Measurements from ENCODE around the gene GNAT3.
A peak's percentile ranks its signal among the peaks of the same experiment; 100 is the strongest.

The GNAT3 gene

DNA sequence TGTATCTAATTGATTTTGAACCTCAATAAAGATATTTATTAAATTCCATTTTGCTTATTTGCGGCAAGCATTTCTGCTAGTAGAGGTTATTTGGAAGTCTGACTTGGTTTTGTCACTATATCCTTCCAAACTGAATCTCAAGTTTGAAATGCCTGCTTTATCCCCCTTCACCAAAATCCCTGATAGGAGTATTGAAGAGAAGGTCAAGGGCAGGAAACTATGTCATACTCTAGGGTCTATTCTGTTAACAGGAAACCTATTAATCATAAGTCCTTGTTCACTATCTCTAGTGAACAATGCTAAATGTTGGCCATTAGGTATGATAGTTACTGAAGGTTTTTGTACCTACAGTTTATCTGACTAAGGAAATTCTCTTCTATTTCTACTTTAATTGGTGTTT is 11.5 kb downstream of the GNAT3 start:
- DNase-seq (ENCODE audit: low spot score) (no peak), FAIRE-seq (no peak)

DNA sequence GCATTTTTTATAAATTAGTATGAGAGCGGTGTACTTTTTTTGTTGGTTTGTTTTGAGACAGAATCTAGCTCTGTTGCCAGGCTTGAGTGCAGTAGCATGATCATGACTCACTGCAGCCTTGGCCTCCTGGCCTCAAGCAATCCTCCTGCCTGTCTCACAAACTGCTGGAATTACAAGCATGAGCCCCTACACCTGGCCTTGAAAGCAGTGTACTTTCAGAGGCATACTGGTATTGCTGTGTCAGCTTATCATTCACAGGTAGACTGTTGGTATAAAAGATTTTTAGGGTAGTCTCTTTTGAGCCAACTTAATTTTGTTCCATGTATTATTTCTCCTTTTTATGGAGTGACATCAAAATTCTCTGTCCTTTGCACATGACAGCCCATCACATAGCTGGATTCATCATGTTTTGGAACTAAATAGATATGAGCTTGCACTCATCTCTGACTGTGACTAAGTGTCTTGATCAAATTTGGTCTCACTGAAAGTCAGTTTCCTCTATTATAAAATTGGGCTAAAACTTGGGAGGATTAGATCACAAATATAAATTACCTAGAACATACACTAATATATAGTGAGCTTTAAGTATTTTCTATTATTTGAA is 12.4 kb downstream of the GNAT3 start:
- peak; percentile 83 for FAIRE-seq
- DNase-seq (ENCODE audit: low spot score) = peak; percentile 81

DNA sequence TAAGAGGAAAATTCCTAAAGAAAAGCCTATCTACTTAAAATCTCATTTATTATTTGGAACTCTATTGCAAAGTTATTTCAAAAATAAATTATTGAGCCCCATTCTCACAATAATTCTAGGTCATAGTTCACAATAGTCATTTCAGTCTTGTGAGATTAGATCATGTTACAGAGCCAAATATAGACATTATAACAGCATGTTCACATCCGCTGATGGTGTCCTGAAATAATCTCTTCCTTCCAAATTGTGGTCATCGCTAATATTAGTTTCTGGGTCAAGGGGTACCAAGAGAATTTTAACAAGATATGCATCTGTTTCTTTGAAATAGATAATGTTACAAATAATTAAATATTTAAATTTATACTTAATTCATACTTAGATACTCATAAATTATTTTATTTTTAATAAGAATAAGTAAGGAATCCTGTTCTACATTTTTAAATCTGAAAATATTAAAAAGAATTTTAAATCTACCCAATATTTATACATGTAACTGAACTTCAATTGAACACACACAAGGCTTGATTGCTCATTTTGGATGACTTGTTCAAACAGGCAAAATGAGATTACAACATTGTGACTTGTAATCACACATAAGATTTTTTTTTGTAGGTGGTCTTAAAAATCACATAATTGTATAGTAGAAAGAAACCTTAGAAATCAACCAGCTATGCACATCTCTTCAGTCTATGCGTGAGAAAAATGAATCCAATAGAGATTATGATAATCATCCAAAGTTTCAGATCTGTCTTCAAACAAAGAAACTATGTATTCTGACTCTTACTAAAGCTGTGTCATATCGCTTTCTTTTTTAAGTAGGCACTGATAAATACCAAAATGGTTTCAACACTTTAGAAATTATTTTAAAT is 13.1 kb downstream of the GNAT3 start:
- DNase-seq (ENCODE audit: low spot score) (no peak), FAIRE-seq (no peak)

DNA sequence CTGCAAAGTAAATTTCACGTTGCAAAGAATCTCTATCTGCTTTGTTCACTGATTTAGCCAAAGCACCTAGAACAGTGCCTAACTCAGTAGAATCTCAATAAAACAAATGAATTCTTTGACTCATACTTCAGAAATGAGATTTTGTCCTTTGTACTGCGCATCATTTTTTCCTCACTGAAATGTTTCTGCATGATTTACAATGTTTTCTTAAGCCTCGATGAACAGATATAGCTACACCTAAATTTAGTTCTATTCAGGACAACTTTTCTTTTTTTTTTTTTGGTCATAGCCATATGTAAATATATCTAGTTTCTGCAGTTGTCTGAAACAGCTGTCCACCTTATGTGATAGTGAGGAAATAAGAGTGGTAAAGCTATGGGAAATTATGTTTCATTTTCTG is 15.3 kb downstream of the GNAT3 start:
- DNase-seq (ENCODE audit: low spot score) (no peak), FAIRE-seq (no peak)

DNA sequence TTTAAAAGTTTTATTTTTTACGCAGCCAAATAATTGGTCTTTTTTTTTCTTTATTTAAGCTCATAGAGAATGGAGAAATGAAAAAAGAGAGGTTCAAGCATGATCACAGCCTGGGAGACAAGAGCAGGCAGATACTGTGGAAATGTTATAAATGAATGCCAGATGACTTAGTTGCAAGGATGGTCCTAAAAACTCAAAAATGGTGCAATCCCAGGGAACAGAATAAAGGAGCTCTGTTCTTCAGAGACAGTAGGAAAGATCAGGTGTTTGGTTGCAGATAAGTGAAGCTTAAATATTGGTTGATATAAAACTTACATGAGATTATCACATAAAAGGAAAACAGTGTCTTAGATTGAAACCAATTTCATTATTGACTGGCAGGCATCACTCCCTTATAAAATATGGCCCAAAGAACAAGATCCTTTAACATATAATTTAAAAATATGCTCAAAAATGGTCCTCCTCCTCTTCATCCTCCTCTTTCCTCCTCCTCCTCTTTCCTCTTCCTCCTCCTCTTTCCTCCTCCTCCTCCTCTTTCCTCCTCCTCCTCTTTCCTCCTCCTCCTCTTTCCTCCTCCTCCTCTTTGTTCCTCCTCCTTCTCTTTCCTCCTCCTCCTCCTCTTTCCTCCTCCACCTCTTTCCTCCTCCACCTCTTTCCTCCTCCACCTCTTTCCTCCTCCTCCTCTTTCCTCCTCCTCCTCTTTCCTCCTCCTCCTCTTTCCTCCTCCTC is 18.6 kb downstream of the GNAT3 start:
- FAIRE-seq = no peak
- DNase-seq (ENCODE audit: low spot score) = no peak

DNA sequence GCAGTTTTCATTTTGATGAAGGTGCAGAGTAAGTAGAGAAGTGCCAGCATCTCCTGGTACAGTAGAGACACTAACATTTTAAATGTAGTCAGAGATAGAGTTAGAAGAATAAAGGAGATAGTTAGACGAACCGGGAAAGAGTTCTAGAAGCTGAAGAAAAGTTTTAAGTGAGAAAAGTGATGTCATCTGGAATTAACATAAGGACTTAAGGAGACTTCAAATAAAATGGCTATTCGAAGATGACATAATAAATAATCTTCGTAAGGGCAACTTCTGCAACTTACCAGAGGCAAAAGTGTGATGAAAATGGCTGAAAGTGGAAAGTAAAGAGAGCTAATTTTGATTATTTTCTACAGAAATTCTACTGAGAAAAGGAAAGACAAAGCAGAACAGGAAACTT is 20.4 kb downstream of the GNAT3 start:
- FAIRE-seq (no peak), DNase-seq (ENCODE audit: low spot score) (no peak)

DNA sequence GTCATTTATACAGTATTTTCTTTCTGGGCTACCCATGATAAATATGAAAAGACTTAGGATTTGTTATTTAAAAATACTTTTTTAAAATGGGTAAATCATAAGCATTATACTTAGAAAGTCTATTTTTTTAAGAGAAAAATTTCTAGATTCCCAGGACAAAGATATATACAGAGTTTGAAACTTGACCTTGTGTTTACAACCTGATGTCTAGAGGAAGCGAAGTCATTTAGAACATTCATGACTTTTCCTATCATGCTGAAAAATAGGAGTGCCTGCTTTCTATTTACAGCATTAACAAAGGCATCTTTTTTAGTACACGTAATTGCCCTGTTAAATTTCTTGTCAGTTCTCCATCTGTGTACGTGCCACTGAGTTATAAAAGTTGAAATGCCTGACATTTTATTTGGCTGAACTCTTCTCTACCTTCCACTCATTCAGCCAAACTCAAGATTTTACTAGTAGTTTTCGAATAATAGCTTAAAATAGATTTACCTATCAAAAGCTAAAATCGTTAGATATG is 23.0 kb downstream of the GNAT3 start:
- no peak for FAIRE-seq
- DNase-seq (ENCODE audit: low spot score) = no peak

DNA sequence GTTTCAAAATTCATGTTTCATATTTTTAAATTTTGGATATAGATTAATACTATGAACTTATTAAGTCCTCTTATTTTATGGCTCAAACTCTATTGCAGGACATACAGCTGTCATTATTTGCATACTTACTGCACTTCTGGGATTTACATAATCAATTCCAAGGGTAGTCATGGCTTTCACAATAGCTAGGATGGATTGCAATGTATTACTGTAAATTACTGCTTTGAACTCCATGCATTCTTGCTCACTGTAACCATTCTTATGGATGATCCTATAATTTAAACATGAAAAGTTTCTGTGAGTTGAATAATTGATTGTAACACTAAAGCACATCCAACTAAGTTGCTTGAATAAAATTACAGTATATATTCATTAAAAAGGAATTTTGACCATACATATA is 23.5 kb downstream of the GNAT3 start:
- DNase-seq (ENCODE audit: low spot score) (no peak), FAIRE-seq (no peak)

DNA sequence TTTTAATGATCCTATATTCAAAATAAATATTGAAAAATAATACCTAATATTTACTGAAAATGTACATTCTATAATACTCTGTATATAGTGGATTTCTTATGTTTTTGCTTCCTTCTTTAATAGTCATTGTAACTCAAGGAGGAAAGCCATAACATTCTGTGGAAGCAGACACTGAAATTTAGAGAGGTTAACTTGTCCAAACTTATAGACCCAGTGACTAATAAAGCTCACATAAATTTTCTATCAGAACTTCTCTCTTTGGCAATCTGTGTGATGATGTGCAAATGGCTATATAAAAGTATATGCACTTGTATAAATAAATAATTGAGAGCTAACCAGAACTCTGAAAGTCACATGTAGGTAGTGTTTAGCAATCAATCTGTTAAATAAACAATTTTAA is 26.1 kb downstream of the GNAT3 start:
- DNase-seq (ENCODE audit: low spot score) (no peak), FAIRE-seq (no peak)

DNA sequence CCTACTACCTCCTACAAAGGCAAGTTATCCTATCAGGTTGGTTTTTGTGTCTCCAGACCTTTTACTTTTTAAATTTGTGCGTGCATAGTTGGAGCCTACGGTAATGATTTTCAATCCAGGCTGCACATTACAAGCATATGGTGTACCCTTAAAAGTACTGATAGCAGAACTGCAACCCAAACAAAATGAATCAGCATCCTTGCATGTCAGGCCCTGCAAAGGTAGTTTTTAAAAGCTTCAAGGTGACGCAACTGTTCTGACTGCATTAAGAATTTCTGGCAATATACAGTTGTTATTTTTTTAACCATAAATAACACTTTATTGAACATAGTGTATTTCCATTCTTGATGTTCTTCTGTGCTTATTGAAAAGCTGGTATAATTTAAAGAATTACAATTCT is 28.9 kb downstream of the GNAT3 start:
- DNase-seq (ENCODE audit: low spot score) (no peak), FAIRE-seq (no peak)

DNA sequence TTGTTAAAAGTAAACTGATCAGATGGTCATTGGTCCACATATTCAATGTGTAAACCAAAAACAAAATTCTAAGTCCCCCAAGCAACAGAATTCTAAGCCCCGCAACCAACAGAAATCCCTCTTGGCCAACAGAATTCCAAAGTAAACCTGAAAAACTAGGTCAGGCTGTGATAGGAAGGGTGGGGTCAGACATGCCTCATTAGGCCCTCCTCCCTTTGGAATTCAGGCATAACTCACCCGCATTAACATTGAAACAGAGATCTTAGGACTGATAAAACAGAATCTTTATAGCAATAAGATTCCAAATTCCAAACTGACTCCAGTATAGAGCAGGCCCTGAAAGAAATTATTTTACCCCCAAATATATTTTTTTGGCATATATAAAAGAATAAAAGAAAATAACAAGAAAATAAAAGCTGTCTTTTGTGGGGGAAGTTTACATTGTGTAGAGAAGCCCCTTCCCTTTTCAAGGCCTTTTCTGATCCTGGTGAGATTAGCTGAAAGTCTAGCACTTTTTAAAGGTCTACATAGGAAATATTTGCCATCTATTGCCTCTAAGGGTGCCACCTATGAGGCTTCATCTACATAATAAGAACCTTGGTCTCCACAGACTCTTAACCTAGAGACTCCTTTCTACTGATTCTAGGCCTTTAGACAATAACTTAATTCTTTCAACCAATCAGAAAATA is 30.5 kb downstream of the GNAT3 start:
- FAIRE-seq (peak; percentile 94), DNase-seq (ENCODE audit: low spot score) (peak; percentile 75)

DNA sequence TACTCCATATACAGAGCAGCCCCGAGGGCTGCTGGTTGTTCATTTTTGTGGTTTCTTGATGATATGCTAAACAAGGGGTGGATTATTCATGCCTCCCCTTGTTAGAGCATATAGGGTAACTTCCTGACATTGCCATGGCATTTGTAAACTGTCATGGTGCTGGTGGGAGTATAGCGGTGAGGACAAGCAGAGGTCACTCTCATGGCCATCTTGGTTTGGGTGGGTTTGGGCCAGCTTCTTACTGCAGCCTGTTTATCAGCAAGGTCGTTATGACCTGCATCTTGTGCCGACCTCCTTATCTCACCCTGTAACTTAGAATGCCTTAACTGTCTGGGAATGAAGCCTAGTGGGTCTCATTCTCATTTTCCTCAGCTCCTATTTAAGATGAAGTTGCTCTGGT is 31.3 kb downstream of the GNAT3 start:
- DNase-seq (ENCODE audit: low spot score) (no peak), FAIRE-seq (no peak)

DNA sequence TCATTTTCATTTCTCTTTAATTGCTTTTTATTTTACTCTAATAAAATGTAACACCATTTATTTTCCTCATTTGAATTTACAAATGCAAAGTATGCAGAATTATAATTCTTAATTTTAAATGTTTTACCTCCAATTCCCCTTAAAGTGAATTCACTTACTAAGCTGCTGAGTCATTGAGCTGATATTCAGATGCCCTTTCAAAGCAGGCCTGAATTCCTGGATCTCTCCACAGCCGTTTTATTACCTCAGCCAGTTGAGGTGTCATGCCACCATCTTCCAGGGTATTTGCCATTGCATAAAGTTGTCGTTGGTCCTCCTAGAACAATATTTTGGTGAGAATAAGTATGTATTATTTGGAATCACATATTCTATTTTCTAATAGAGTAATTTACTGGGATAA is 33.2 kb downstream of the GNAT3 start:
- FAIRE-seq (peak; percentile 94), DNase-seq (ENCODE audit: low spot score) (peak; percentile 72)

DNA sequence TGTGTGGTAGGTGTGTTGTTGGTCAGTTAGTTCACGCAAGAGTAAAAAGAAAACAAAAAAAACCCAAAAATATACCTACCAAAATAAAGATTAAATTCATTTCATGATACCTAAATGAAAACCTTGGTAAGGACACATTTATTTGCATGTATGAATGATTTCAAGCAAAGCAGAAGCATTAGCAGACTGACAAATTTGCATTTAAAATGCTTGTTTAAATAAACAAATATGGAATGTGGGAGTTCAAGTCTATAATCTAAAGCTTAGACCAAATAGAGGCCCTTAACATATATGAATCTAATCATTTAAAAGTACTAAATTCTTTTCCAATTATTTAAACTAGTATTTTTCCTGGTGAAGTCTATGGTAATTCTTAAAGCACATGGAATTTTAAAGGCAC is 35.8 kb downstream of the GNAT3 start:
- no peak for DNase-seq (ENCODE audit: low spot score)
- no peak for FAIRE-seq

DNA sequence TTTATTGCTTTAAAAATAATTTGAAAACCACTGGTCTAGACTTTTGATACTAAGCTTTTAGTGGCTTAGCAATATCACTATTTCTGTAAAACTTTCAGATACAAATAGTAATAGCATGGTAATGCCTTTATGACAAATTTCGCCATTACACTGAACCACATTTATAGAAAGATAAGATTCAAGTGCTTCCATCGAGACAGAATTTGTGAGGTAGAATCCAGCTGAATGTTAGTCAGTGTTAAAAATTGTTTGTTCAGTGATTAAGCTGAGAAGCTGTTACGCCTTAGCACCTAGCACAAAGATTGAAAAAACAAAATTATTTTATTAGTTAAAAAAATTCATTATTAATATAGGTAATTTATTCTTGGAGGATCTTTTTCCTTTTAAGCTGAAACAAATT is 36.5 kb downstream of the GNAT3 start:
- FAIRE-seq (no peak), DNase-seq (ENCODE audit: low spot score) (no peak)

DNA sequence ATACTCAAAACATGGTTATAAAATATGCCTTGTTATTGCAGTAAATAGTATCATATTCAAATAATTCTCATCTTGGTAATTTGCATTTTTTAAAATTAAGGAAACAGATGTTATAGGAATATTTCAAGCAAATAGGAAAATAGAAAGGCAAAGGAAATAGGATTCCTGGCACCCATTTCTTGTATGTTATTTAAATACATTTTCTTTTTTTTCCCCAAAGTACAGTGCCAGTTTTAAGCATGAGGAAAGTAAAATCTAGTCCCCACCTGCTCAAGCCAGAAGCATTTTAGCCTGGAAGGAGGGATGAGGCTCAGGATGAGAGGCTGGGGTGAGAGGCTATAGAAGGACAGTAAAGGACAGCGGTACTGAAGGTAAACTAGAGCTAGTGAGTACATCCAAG is 38.1 kb downstream of the GNAT3 start:
- no peak for DNase-seq (ENCODE audit: low spot score)
- FAIRE-seq = no peak

DNA sequence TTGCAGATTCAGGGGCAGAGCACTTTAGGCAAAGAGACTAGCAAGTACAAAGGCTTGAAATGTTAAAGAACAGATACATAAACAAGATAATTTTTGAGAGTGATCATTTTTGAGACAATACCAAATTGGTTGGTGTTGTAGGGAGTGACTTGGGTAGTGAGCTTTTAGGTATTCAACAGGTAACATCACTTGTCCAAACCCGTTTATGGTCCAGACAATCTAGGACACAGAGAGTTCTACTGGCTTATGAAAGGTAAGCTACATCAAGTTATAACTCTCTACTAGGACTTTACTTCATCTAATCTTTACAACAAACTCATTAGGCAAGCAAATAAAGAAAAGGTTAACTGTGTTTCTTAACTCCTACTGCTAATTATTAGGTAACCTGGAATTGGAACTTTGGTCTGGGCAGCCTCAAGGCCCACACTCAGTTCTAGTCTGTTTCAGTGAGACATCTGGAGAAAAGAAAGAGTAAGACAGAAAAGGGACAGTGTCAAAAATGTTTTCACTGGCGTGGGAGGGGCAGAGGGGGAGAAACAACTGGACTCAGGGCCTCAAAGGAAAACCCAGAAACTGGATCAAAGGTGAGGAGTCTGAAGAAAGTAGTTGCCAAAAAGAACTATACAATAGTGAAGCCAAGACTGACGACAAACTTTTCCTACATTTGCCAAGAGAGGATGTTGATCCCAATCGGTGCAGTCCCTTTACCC is 39.2 kb downstream of the GNAT3 start:
- DNase-seq (ENCODE audit: low spot score) (no peak), FAIRE-seq (no peak)

DNA sequence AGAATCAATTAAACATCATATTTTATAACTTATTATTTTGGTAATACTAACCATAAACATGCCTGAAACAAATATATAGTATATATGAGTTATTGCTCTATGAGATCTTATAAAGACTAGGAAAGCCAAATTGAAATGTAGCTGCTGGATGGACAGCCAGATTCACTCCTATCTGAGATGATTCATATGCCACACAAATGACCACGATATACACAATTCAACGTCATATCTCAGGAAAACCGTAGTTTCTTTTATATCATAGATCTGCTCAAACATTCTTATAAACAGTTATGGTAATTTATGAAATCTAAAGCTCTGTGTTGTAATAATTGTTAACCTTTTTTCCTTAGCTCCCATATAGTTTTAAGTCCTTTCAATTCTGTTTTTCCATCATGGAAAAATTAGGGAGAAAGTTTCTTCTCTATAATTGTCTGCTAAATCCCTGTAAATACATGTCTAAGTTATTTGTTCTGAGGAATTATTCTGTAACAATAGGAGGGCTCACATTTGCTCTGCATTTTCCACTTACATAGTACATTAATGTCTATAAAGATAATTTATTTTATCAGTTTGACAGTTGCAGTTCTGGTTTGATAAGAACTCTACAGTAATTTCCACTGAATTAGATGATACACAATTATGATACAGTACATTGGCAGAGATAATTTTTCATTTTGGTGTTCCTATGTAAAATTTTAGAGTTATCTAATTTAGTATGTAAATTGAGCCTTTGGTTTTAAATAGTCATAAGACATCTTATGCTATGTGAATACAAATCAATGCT is 42.7 kb downstream of the GNAT3 start:
- no peak for DNase-seq (ENCODE audit: low spot score)
- peak; percentile 32 for FAIRE-seq

DNA sequence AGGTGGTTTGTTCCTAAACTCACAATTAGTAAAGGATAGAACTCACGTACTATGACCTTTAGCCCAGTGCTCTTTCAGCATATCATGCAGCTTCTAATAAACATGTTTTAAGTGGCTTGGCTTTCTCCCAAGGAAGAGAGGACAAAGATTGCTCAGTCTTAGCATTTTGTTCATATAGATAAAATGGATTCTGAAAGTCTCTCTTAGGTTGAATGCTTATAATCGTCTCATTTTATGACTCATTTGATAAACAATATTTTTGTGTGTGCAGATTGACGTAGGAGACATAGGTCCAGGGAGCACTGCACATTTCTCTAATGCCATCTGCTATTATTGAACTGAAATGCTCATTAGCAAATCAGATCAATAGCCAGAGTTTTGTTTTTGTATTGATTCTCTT is 44.8 kb downstream of the GNAT3 start:
- DNase-seq (ENCODE audit: low spot score) (no peak), FAIRE-seq (no peak)

DNA sequence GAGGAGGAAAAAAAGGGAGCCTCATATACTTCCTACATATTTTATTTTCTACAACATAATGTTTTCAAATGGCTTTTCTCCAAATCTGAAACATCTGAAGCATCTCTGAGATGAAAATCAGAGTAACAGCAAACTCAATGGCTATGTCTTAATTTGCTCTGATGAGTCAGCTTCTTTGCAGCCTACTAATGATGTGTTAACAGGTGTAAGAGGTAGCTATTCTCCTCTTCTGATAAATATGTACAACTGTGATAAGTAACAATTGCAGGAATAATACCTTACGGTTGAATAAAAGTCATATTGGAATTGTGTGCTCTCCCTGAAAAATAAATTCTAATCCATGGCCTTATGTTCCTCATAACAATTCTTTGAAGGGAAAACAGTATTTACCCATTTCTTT is 45.2 kb downstream of the GNAT3 start:
- FAIRE-seq = no peak
- no peak for DNase-seq (ENCODE audit: low spot score)
